WTC11 (cell line): Measurements from ENCODE around the gene CACNG5.

Experiments used
- ATF3 ChIP-seq: sonication (generic); formaldehyde crosslinking; conservative IDR thresholded peaks from 2 replicates; pipeline ENCODE4 v1.8.1; 2022; ENCODE audit warnings: mild to moderate bottlenecking, missing genetic modification reagents
- JUN ChIP-seq: sonication (generic); formaldehyde crosslinking; IDR thresholded peaks from 2 replicates; pipeline ENCODE4 v1.8.0; 2023; ENCODE audit warnings: mild to moderate bottlenecking, missing genetic modification reagents
- RELA ChIP-seq: sonication (generic); formaldehyde crosslinking; IDR thresholded peaks from 2 replicates; pipeline ENCODE4 v1.8.1; 2022; ENCODE audit warnings: missing genetic modification reagents, mild to moderate bottlenecking, borderline replicate concordance
- SP1 ChIP-seq: sonication (generic); formaldehyde crosslinking; conservative IDR thresholded peaks from 2 replicates; pipeline ENCODE4 v1.8.1; 2022; ENCODE audit warnings: missing genetic modification reagents
- TF ChIP-seq, protein P1 (sequence below): fragments of 200-600 bp; IDR thresholded peaks from 2 replicates; pipeline ENCODE4 v1.8.0; 2022; ENCODE audit warnings: antibody characterized with exemption

- no peak for TF ChIP-seq SP1
- no peak for TF ChIP-seq ATF3
- TF ChIP-seq RELA (CRISPR knock-in tag) = no peak
- TF ChIP-seq JUN = no peak
- TF ChIP-seq, protein P1, sequence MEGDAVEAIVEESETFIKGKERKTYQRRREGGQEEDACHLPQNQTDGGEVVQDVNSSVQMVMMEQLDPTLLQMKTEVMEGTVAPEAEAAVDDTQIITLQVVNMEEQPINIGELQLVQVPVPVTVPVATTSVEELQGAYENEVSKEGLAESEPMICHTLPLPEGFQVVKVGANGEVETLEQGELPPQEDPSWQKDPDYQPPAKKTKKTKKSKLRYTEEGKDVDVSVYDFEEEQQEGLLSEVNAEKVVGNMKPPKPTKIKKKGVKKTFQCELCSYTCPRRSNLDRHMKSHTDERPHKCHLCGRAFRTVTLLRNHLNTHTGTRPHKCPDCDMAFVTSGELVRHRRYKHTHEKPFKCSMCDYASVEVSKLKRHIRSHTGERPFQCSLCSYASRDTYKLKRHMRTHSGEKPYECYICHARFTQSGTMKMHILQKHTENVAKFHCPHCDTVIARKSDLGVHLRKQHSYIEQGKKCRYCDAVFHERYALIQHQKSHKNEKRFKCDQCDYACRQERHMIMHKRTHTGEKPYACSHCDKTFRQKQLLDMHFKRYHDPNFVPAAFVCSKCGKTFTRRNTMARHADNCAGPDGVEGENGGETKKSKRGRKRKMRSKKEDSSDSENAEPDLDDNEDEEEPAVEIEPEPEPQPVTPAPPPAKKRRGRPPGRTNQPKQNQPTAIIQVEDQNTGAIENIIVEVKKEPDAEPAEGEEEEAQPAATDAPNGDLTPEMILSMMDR = no peak
Measured at GRCh38 chr17:66842505-66842904, 7.6 kb downstream of the CACNG5 start.
